WTC11 (cell line): ENCODE data around the gene THBS2. TPM values are rescaled to one million over a fixed set of nuclear protein-coding genes. Genes with fewer than 3 reads are reported as not detected.

Experiments
- ATAC-seq: fragments of 200-7000 bp; cut with Tn5 transposase; 2 replicates; pipeline ENCODE4 v1.10.0; 2021; ENCODE audit warnings: mild to moderate bottlenecking, moderate library complexity
- CTCF ChIA-PET: fragments of 300-600 bp; sonication (Branson Sonifier 250); formaldehyde crosslinking; loops from one replicate; lab custom pipeline; 2021; ENCODE audit warnings: antibody characterized with exemption; lab: Charles Lee
- POLR2A ChIA-PET: fragments of 350-600 bp; sonication (Branson Sonifier 250); formaldehyde crosslinking; loops from one replicate; lab custom pipeline; 2021; ENCODE audit warnings: antibody characterized with exemption; lab: Charles Lee
- DNase-seq: peaks from one replicate; pipeline ENCODE4 v3.0.0; 2021; ENCODE audit warnings: low spot score
- H3K27ac Mint-ChIP-seq: 2 replicates; pipeline ENCODE4 v1.8.0; 2021; ENCODE audit warnings: mixed read lengths
- H3K27me3 Mint-ChIP-seq: 2 replicates; pipeline ENCODE4 v1.8.0; 2021; ENCODE audit warnings: low read depth, mild to moderate bottlenecking, moderate library complexity, mixed read lengths
- H3K36me3 Mint-ChIP-seq: 2 replicates; pipeline ENCODE4 v1.8.0; 2021; ENCODE audit warnings: mixed read lengths
- H3K4me1 Mint-ChIP-seq: 2 replicates; pipeline ENCODE4 v1.8.0; 2022; ENCODE audit warnings: mixed read lengths
- H3K4me3 Mint-ChIP-seq: 2 replicates; pipeline ENCODE4 v1.8.0; 2021; ENCODE audit warnings: mild to moderate bottlenecking, moderate library complexity, mixed read lengths
- H3K9me3 Mint-ChIP-seq: 2 replicates; pipeline ENCODE4 v1.8.0; 2021; ENCODE audit warnings: mixed read lengths
- ATF1 ChIP-seq: sonication (generic); formaldehyde crosslinking; IDR thresholded peaks from 2 replicates; pipeline ENCODE4 v1.8.1; 2023; ENCODE audit warnings: mild to moderate bottlenecking, moderate library complexity, missing genetic modification reagents
- CBFB ChIP-seq: sonication (generic); formaldehyde crosslinking; IDR thresholded peaks from 2 replicates; pipeline ENCODE4 v1.8.1; 2022; ENCODE audit warnings: mild to moderate bottlenecking, low read depth, missing genetic modification reagents
- CDX4 ChIP-seq: fragments of 250-450 bp; sonication (Bioruptor Pico); IDR thresholded peaks from 2 replicates; pipeline ENCODE4 v1.9.0; 2021; ENCODE audit warnings: moderate library complexity, mild to moderate bottlenecking, inconsistent platforms, borderline replicate concordance
- CREM ChIP-seq: sonication (generic); formaldehyde crosslinking; IDR thresholded peaks from 2 replicates; pipeline ENCODE4 v1.8.1; 2022; ENCODE audit warnings: mild to moderate bottlenecking, missing genetic modification reagents, moderate library complexity
- ELF4 ChIP-seq: sonication (generic); formaldehyde crosslinking; IDR thresholded peaks from 2 replicates; pipeline ENCODE4 v1.8.1; 2022; ENCODE audit warnings: low read depth, mild to moderate bottlenecking, moderate library complexity, missing genetic modification reagents
- ETV6 ChIP-seq: sonication (generic); formaldehyde crosslinking; IDR thresholded peaks from 2 replicates; pipeline ENCODE4 v1.8.1; 2022; ENCODE audit warnings: mild to moderate bottlenecking, missing genetic modification reagents
- HMGA2 ChIP-seq: fragments of 250-450 bp; sonication (Bioruptor Pico); IDR thresholded peaks from 2 replicates; pipeline ENCODE4 v1.4.0; 2021; ENCODE audit warnings: mild to moderate bottlenecking, moderate library complexity
- IRF2 ChIP-seq: sonication (generic); formaldehyde crosslinking; IDR thresholded peaks from 2 replicates; pipeline ENCODE4 v1.8.0; 2022; ENCODE audit warnings: low read depth, missing genetic modification reagents, borderline replicate concordance
- RORB ChIP-seq: fragments of 250-450 bp; sonication (Bioruptor Pico); IDR thresholded peaks from 2 replicates; pipeline ENCODE4 v1.9.0; 2021; ENCODE audit warnings: mild to moderate bottlenecking
- SMAD3 ChIP-seq: sonication (generic); formaldehyde crosslinking; IDR thresholded peaks from 2 replicates; pipeline ENCODE4 v1.8.0; 2022; ENCODE audit warnings: missing genetic modification reagents, mild to moderate bottlenecking, borderline replicate concordance
- TEAD1 ChIP-seq: sonication (generic); formaldehyde crosslinking; IDR thresholded peaks from 2 replicates; pipeline ENCODE4 v1.8.0; 2022; ENCODE audit warnings: mild to moderate bottlenecking, missing genetic modification reagents
- USF1 ChIP-seq: sonication (generic); formaldehyde crosslinking; IDR thresholded peaks from 2 replicates; pipeline ENCODE4 v1.8.0; 2022; ENCODE audit warnings: mild to moderate bottlenecking, missing genetic modification reagents
- ZBTB21 ChIP-seq: sonication (generic); formaldehyde crosslinking; IDR thresholded peaks from 2 replicates; pipeline ENCODE4 v1.8.1; 2023; ENCODE audit warnings: mild to moderate bottlenecking, missing genetic modification reagents, borderline replicate concordance
- ZNF138 ChIP-seq: sonication (generic); formaldehyde crosslinking; conservative IDR thresholded peaks from 2 replicates; pipeline ENCODE4 v1.8.1; 2022; ENCODE audit warnings: mild to moderate bottlenecking, moderate library complexity, missing genetic modification reagents
- ZNF317 ChIP-seq: sonication (generic); formaldehyde crosslinking; IDR thresholded peaks from 2 replicates; pipeline ENCODE4 v1.8.1; 2023; ENCODE audit warnings: low read depth, mild to moderate bottlenecking, moderate library complexity, missing genetic modification reagents, borderline replicate concordance
- ZNF423 ChIP-seq: fragments of 250-450 bp; sonication (Bioruptor Pico); IDR thresholded peaks from 2 replicates; pipeline ENCODE4 v2.1.2; 2022; ENCODE audit warnings: mild to moderate bottlenecking, moderate library complexity
- ZNF532 ChIP-seq: fragments of 250-450 bp; sonication (Bioruptor Pico); IDR thresholded peaks from 2 replicates; pipeline ENCODE4 v1.9.0; 2021; ENCODE audit warnings: mild to moderate bottlenecking, borderline replicate concordance
- total RNA-seq: library from RNA; stranded (reverse); gene quantifications from 3 replicates; pipeline ENCODE4 v1.2.3, GENCODE V29; 2021
- TF ChIP-seq, protein P1 (sequence below): sonication (generic); formaldehyde crosslinking; IDR thresholded peaks from 2 replicates; pipeline ENCODE4 v1.8.1; 2023; ENCODE audit warnings: mild to moderate bottlenecking, moderate library complexity, missing genetic modification reagents
- TF ChIP-seq, protein P2 (sequence below): sonication (generic); formaldehyde crosslinking; IDR thresholded peaks from 2 replicates; pipeline ENCODE4 v1.8.0; 2023; ENCODE audit warnings: missing genetic modification reagents, mild to moderate bottlenecking, borderline replicate concordance
- TF ChIP-seq, protein P3 (sequence below): sonication (generic); formaldehyde crosslinking; IDR thresholded peaks from 2 replicates; pipeline ENCODE4 v1.8.1; 2022; ENCODE audit warnings: mild to moderate bottlenecking, moderate library complexity, missing genetic modification reagents
- TF ChIP-seq, protein P4 (sequence below): sonication (generic); formaldehyde crosslinking; IDR thresholded peaks from 2 replicates; pipeline ENCODE4 v1.8.0; 2022; ENCODE audit warnings: mild to moderate bottlenecking, missing genetic modification reagents
- TF ChIP-seq, protein P5 (sequence below): sonication (generic); formaldehyde crosslinking; IDR thresholded peaks from 2 replicates; pipeline ENCODE4 v1.8.1; 2022; ENCODE audit warnings: low read depth, missing genetic modification reagents, borderline replicate concordance

Gene THBS2
- total RNA-seq, 1 experiment from 2014 or later: 40.3 TPM

DNA sequence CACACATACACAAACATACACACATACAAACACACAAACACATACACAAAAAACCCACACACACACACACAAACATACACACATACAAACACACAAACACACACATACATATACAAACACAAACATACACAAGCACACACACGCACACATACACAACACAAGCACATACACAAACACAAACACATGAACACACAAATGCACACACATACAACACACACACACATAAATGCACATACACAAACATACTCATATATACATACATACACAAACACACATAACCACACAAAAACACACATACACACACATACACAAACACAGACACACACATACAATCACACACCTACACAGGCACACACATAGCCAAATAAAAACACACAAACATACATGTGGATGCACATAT is 30.3 kb upstream of the THBS2 start (continued):
- TF ChIP-seq, protein P1, sequence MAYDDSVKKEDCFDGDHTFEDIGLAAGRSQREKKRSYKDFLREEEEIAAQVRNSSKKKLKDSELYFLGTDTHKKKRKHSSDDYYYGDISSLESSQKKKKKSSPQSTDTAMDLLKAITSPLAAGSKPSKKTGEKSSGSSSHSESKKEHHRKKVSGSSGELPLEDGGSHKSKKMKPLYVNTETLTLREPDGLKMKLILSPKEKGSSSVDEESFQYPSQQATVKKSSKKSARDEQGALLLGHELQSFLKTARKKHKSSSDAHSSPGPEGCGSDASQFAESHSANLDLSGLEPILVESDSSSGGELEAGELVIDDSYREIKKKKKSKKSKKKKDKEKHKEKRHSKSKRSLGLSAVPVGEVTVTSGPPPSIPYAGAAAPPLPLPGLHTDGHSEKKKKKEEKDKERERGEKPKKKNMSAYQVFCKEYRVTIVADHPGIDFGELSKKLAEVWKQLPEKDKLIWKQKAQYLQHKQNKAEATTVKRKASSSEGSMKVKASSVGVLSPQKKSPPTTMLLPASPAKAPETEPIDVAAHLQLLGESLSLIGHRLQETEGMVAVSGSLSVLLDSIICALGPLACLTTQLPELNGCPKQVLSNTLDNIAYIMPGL: no peak
- TF ChIP-seq TEAD1: no peak
- TF ChIP-seq, protein P2, sequence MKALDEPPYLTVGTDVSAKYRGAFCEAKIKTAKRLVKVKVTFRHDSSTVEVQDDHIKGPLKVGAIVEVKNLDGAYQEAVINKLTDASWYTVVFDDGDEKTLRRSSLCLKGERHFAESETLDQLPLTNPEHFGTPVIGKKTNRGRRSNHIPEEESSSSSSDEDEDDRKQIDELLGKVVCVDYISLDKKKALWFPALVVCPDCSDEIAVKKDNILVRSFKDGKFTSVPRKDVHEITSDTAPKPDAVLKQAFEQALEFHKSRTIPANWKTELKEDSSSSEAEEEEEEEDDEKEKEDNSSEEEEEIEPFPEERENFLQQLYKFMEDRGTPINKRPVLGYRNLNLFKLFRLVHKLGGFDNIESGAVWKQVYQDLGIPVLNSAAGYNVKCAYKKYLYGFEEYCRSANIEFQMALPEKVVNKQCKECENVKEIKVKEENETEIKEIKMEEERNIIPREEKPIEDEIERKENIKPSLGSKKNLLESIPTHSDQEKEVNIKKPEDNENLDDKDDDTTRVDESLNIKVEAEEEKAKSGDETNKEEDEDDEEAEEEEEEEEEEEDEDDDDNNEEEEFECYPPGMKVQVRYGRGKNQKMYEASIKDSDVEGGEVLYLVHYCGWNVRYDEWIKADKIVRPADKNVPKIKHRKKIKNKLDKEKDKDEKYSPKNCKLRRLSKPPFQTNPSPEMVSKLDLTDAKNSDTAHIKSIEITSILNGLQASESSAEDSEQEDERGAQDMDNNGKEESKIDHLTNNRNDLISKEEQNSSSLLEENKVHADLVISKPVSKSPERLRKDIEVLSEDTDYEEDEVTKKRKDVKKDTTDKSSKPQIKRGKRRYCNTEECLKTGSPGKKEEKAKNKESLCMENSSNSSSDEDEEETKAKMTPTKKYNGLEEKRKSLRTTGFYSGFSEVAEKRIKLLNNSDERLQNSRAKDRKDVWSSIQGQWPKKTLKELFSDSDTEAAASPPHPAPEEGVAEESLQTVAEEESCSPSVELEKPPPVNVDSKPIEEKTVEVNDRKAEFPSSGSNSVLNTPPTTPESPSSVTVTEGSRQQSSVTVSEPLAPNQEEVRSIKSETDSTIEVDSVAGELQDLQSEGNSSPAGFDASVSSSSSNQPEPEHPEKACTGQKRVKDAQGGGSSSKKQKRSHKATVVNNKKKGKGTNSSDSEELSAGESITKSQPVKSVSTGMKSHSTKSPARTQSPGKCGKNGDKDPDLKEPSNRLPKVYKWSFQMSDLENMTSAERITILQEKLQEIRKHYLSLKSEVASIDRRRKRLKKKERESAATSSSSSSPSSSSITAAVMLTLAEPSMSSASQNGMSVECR (CRISPR knock-in tag): no peak
- TF ChIP-seq, protein P3, sequence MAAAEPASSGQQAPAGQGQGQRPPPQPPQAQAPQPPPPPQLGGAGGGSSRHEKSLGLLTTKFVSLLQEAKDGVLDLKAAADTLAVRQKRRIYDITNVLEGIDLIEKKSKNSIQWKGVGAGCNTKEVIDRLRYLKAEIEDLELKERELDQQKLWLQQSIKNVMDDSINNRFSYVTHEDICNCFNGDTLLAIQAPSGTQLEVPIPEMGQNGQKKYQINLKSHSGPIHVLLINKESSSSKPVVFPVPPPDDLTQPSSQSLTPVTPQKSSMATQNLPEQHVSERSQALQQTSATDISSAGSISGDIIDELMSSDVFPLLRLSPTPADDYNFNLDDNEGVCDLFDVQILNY (CRISPR knock-in tag): no peak
- no peak for TF ChIP-seq ZBTB21

GRCh38 chr6:169282043-169282442 is 28.4 kb upstream of the THBS2 start:
- ChIA-PET POLR2A (no interaction called here), CTCF (no interaction called here)
- Mint-ChIP-seq H3K9me3 (peaks cover 5% of the 10 kb centered on the region; the same call in 1 of the 2 replicates), H3K4me3 (no peak overlapping the region), H3K27me3 (no peaks in the 10 kb centered on the region), H3K36me3 (no peaks in the 10 kb centered on the region), H3K4me1 (no peaks in the 10 kb centered on the region), H3K27ac (no peak overlapping the region)
- ATAC-seq (no peak), DNase-seq (no peak)
- no peak for TF ChIP-seq CBFB (CRISPR knock-in tag)
- TF ChIP-seq ZNF423 (CRISPR knock-in tag): no peak
- TF ChIP-seq, protein P4, sequence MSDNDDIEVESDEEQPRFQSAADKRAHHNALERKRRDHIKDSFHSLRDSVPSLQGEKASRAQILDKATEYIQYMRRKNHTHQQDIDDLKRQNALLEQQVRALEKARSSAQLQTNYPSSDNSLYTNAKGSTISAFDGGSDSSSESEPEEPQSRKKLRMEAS (CRISPR knock-in tag): no peak
- TF ChIP-seq RORB: no peak
- no peak for TF ChIP-seq ELF4 (CRISPR knock-in tag)
- TF ChIP-seq CDX4 (CRISPR knock-in tag): no peak
- TF ChIP-seq, protein P5, sequence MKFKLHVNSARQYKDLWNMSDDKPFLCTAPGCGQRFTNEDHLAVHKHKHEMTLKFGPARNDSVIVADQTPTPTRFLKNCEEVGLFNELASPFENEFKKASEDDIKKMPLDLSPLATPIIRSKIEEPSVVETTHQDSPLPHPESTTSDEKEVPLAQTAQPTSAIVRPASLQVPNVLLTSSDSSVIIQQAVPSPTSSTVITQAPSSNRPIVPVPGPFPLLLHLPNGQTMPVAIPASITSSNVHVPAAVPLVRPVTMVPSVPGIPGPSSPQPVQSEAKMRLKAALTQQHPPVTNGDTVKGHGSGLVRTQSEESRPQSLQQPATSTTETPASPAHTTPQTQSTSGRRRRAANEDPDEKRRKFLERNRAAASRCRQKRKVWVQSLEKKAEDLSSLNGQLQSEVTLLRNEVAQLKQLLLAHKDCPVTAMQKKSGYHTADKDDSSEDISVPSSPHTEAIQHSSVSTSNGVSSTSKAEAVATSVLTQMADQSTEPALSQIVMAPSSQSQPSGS (CRISPR knock-in tag): no peak
- no peak for TF ChIP-seq IRF2 (CRISPR knock-in tag)
- no peak for TF ChIP-seq ETV6
- no peak for TF ChIP-seq ZNF138 (CRISPR knock-in tag)
- TF ChIP-seq HMGA2 (CRISPR knock-in tag): no peak
- no peak for TF ChIP-seq CREM (CRISPR knock-in tag)
- TF ChIP-seq SMAD3 (CRISPR knock-in tag): no peak
- no peak for TF ChIP-seq ZNF532 (CRISPR knock-in tag)
- no peak for TF ChIP-seq ATF1 (CRISPR knock-in tag)
- no peak for TF ChIP-seq USF1 (CRISPR knock-in tag)
- TF ChIP-seq ZNF317: no peak
